Right hindlimb (tissue), 1 donor: ENCODE measurements around the gene NUMA1.

Experiments used
- DNase-seq: peaks from one replicate; pipeline ENCODE4 v3.0.0-alpha.2; 2018

NUMA1 gene

DNA sequence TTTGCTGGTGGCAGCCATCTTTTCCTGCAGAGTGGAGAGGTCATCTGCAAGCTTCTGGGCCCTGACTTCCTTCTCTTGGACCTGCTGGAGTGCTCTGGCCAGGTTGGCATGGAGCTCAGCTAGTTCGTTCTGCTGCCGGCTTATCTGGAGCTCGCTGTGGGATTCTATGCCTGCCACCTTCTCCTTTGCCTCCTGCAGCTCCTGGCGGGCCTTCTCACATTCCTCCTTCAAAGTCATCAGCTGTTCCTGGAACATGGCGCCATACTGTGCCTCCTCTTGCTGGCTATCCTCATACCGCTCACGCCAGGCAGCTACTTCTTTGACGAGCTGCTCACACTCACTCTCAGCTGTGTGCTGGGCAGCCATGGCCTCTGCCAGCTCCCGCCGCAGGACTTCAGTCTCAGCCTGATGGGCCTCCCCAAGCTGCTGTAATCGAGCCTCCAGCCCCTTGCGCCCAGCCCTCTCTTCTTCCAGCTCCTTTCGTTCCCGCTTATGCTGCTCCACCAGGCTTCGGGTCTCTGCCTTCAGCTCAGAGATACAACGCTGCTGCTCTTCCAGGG lies 65.5 kb downstream of the NUMA1 start:
- peak; percentile 19 for DNase-seq

DNA sequence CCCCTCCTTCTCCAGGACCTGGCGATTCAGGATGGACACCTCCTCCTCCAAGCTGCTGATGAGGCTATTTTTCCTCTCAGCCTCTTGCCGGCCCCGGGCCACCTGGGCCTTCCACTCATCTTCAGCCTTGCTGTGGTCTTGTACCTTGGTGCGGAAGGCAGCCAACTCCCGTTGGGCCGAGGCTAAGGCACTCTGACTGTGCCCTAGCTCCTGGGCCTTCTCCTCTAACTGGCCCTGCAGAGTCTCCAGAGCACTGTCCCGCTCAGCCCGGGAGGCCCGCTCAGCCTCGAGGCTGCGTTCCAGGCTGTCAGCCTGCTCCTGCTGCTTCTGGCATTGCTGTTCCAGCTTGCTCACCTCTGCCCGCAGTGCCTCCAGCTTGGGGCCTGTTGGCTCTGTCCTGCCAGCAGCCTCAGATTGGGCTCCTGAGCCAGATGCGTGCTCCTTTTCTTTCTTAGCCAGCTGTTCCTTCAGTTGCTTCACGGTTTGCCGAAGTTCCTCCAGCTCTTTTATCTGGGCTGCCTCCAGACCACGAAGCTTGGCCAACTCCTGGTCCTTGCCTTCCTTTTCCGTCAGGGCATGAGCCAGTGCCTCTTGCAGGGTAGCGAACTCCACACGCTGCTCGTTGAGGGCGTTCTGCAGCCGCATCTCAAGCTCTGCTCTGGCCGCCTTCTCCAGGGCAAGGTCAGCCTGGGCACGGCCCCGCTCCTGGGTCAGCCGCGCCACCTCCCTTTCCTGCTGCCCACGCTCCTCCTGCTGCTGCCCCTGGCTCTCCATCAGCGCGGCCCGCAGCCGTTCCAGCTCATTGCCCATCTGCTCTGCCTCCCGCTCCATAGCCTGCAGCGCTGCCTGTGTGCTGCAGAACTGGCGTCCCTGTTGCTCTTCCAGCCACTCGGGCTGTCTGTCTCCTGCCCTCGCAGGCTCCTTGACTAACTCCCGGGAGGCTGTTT lies 66.3 kb downstream of the NUMA1 start:
- peak; percentile 68 for DNase-seq

DNA sequence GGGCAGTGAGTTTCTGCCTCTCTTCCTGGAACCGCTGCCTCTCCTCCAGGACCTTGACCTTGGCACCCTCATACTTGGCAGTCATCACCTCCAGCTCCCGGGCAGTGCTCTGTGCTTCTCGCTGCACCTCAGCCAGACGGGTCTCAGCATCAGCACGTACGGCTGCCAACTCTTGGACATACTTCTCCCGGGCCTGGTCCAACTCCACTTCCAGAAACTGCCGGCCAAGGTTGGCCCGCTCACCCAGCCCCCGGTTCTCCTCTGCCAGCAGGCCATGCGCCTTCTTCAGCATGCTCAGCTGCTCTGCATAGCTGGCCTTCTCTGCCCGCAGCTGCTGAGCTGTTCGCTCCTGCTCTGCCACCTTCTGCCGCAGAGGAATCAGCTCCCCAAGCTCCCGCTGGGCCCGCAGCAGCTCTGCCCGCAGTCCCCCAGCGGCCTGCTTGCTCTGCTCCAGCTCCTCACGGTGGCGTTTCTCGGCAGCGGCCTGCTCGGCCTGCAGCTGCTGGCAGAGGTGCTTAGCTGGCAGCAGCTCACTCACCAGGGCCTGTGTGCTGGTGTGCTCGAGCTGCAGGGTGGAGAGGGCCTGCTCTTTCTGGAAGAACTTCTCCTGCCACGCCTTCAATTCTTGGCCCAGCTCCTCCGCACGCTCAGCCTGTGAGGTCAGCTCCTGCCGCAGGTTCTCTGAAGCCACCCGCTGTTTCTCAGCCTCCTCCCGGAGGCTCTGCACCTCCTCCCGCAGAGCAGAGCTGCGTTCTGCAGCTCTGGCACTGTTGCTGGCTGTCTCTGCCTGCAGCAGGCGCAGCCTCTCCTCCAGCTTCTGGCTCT lies 67.2 kb downstream of the NUMA1 start:
- DNase-seq = peak; percentile 87

DNA sequence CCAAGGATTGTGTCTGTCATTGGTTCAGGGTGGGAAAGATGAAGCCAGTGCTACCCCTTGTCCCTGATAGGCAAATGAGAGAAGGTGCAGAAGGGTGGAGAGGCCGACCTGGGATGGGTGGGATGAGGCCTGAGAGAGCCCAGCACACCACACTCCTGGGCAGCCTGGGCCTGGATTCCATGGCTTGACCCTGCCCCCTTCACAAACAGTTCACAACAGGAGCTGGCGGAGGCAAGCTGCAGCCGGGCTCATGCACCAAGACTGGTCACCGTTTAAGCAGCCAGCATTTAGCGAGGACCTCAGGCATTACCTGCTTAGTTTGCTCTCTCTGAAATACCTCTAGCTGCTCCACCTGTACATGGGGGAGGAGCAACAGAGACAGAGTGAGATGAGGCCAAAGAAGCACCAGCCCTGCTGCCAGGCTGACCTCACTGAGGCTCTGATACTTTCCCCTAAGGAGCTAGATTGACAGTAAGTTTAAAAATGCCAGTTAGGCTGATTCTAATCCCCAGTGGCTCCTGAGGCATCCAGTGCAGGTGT lies 68.2 kb downstream of the NUMA1 start:
- DNase-seq = peak; percentile 14

DNA sequence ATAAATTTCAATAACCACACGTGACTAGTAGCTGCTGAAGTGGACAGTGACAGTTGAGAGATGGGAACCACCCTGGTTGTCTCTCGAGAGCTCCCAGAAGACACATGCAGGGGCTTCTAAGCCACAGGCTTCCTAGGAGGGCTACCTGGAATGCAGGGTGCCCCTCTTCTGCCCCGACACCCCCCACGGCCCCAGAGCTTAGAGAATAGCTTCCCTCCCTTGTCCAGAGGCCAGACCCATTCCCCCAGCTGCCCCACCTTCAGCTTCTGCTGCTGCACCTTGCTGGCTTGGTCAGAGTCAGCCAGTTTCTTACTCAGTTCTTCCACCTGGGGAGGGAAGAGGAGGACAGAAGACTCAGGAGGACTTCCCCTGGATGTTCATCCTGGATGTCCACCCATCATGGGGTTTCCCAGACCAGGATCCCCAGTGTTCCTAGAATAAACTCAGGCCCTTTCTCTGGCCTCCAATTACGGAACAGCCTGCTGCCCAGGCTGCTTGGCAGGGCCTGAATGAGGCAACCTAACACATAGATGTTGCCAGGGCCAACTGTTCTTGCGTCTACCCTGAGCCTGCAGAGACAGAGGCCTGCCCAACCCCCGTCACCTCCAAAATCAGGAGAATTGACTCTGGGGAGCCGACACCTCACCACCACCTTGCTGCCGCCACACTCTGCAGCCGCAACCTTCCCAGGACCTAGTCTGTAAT lies 69.7 kb downstream of the NUMA1 start:
- DNase-seq = peak; percentile 17

DNA sequence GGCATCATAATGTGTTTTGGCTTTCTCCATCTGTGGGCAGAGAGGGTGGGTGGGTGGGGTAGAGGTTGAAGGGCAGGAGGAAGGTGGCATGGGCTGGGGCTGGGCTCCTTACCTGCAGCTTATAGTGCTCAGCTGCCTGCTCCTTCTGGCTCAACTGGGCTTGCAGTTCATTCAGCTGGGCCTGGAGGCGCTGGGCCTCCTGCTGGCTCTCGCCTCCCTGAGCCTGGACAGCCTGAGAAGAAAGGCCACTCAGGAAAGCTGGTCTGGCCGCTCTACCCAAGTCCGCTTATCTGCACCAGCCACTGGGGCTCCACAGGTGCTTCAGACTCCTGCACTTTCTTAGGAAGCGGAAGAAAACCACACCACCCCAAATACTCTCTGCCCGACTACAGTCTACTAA lies 71.2 kb downstream of the NUMA1 start:
- no peak for DNase-seq

DNA sequence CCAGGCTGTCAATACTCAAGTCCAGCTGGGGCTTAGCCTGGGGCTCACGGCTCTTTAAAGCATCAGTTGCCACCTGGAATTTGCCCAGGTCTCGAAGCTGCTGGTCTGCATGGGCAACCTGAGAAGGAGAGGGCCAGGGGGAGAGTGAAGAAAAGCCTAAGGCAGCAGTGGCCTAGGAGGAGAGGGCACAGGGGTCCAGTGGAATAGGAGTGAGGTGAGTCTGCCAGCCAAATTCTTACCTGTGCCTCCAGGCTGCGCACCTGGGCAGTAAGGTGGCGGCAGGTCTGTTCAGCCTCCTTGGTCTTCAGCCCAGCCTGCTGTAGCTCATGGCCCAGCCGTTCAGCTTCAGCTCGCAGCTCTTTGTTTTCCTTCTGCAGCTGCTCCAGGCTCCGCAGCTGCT lies 71.6 kb downstream of the NUMA1 start:
- no peak for DNase-seq

DNA sequence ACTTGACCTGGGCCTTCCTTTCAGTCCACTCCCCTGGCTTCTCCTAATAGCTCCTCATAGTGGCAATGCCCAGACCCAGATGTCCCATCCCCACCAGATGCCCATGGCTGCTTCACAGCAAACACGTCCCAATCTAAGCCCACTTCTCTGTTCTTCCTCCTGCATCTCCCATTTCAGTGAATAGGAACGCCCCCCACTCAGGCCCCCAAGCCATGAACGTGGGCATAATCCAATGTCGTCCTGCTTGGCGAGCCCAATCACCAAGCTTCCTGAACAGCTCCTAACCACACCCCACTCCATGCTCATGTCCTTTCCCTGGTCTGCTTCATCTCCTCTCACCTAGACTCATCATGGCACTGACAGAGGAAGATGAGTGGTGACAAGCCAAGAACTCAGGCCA lies 72.8 kb downstream of the NUMA1 start:
- DNase-seq = no peak

DNA sequence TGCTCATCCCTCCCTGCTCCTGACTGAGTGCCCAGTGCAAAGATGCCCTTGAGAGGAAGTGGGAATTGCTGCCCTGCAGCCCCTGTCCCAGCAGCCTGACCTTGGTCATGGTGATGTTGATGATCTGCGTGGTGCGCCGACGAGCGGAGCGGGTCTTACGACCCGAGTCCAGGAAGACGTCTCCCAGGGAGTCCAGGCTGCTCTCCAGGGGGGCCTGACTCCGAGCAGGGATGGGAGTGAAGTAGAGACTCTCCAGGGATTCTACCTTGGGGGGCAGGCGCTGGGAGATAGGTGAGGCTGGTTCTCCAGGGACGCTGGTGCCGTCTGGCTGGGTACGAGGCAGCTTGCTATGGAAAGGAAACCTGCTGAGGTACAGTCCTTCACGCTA lies 73.3 kb downstream of the NUMA1 start:
- no peak for DNase-seq

DNA sequence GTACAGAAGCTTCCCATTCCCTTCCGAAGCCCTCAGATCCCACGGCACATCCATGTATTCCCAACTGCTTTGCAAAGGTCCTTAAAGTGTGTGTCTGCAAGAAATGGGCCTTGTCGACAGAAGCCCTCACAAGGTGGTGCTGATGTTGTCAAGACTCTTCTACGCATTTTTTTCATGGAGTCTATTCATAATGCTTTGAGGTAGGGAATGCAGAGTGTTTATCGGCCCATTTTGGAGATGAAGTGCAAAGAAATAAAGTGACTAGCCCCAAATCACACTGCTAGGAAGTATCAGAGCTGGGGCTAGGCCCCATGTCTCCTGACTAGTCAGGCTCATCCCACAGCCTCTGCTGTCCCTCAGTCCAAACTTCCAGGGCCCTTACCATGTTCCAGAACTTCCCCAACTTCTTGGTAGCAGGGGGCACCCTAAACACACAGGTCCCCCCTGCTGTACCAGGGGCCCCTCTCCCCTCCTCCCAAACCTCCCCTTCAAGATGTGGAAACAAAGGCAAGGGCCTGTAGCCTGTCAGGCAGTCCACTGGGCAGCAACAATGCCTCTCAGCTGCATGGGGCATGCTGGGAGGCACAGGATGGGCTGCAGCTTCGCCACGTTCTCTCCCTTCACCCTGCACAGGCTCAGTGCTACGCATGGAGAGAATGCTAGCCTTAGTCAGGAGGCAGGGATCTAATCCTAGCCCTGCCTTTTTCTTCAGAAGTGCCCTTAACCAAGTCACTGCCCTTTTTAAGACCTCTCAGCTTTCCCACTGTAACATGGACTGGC lies 73.8 kb downstream of the NUMA1 start:
- no peak for DNase-seq

DNA sequence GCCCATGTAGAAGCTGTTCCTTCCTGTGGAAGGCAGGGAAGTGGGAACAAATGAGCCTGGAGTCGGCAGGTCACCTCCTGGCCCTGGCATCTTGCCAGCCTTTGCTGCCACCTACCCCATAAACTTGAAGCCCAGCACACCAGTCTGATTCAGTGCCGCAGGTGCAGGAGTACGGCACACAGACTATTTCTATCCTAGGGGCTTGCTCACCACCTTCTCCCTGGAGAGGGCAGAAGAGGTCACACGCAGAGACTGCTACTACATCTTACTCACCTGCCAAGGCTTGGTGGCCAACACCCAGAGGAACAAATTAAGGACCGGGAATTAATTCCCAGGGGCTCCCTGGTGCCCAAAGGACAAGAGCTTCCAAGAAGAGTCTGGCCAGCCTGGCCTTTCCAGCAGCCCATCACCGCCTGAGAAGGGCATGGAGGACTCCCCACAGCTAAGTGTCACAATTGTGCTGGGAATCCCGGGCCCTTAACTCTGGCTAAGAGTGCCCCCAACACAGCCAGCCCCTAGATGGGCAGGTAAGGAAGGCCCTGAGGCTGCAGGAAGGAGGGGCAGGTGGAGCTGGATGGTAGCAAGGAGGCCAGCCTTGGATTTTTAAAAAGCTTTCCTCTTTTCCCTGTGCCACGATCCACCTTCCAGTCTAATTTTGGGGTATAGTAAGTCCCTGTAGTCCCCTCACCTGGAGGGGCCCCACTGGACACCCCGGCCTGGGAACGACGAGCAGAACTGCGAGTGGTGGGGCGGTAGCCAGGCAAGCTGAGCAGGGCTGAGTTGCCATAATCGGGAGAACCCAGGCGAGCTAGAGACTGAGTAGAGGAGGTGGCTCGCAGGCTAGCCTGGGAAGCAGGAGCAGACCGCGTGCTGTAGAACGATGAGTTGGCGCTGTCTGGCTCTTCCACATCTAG lies 74.7 kb downstream of the NUMA1 start:
- DNase-seq = no peak

DNA sequence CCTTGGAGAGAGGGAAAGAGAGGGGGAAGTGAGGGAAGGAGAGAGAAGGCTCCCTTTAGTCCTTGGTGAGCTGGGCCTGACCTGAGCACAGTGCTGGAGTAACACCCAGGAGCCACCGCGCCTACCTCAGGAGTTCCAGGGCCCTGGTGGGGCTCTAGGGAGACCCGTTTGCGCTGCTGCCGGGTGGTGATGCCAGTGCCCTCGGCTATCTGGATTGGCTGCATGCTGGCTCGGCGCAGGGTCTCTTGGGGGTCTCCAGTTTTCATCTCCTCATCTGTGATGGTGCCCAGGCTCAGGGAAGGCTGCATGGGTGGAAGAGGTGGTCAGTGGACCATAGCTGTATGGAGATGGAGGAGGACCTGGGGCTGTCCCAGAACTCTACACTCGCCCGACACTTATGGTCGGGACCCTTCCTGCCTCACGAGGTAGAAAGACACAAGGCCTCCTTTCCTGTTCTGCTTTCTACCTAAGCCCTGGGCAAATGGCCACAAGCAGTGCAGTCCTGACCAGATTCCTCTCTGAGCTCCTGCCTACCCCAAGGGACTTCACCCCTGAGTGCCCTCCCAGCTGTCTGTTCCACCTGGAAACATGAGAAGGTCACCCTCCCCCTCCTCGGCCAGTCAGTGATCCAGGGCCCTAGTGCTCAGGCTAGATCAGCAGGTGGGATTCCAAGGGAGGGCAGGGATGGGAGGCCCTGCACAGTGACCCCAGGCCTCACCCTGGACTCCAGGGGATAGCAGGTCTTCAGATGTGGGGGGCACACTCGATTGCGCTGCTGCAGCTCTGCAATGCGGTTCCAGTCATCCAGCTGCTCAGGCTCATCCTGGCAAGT lies 75.6 kb downstream of the NUMA1 start:
- no peak for DNase-seq

DNA sequence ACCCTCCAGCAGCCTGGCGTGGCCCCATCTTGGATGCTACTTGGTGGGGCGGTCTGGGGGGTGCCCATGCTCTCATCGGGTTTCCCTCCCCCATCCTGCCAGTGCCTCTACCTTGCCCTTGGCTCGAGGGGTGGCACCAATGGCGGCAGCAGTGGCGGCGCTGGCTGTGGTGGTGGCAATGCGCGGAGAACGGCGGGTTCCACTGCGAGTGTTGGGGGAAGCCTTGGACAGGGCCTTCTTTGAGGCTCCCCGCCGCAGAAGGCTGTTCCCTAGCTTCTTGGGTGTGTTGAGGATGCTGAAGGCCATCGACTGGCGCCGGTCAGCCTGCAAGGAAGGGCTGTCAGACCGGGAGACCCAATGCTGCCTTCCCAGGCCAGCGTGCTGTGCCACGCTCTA lies 76.6 kb downstream of the NUMA1 start:
- no peak for DNase-seq

DNA sequence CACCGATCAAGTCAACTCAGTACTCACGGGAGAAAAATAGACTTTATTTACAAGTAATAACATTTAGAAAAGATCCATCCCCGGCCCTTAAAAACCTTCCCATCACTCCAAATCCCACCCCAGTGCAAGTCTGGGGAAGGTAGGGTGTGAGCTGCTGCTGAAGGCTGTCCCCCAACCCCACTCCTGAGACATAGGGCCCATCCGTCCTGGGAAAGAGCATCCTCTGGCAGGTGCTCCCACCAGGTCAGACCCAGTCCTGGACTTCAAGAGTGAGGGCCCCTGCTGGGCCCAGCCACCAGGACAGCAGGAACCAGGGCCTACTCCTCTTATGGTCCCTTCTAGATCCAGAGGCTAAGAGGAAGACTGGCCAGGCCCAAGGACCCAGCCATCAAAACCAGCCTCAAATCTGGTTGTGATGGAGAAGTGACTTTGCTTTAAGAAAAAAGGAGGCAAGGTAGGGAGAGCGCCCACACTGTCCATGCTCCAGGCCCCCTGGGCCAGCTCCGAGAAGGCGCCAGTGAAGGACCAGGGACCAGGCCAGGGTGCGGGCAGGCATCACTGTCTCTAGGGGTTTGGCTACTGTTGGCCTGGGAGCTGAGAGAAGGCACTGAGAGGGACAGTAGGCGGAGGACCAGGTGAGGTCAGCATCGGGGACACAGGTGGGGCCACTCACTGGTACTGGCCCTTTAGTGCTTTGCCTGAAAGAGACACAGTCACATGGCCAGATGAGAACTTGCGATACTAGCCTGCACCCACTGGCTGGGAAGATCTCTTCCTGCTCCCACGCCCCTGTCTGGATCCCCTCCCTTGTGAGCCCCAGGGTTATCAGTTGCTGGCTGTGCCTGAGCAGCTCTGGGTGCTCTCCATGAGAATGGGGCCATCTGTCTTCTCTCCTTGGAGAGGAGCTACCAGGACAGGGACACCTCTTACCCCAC lies 77.2 kb downstream of the NUMA1 start:
- no peak for DNase-seq

DNA sequence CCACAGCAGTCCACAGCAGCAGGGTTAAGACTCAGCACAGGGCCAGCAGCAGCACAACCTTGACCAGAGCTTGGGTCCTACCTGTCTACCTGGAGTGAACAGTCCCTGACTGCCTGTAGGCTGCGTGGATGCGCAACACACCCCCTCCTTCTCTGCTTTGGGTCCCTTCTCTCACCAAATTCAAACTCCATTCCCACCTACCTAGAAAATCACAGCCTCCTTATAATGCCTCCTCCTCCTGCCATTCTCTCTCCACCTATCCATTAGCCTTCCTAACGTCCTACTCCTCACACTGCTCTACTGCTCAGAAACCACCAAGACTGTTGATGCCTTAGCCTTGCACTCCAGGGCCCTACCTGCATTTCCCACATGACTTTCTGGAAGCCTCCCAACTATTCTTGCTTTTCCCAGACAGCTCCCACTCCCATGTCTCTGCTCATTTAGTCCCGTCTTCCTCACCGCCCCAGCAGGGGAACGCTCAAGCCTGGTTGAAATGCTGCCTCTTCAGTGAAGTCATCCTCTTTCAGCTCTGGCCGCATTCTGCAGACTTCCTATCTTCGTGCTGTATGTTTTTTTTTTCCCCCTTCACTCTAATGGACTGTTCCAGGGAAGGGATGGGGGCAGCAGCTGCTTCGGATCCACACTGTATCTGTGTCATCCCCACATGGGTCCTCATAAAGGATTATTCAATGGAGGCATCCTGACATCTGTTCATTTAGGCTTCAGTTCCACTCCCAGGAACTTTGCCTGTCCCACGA lies 78.3 kb downstream of the NUMA1 start:
- peak; percentile 65 for DNase-seq

DNA sequence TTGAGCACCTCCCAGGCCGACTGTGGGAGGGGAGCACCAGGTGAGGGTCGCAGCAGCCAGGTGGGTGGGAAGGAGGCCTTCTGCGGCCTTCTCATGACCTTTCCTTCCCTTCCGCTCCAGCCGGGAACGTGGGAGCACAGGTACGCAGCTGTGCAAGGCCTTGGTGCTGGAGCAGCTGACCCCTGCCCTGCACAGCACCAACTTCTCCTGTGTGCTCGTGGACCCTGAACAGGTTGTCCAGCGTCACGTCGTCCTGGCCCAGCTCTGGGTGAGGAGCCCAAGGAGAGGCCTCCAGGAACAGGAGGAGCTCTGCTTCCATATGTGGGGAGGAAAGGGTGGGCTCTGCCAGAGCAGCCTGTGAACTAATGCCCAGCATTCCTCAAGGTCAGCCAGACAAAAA lies 79.1 kb downstream of the NUMA1 start:
- DNase-seq = no peak

DNA sequence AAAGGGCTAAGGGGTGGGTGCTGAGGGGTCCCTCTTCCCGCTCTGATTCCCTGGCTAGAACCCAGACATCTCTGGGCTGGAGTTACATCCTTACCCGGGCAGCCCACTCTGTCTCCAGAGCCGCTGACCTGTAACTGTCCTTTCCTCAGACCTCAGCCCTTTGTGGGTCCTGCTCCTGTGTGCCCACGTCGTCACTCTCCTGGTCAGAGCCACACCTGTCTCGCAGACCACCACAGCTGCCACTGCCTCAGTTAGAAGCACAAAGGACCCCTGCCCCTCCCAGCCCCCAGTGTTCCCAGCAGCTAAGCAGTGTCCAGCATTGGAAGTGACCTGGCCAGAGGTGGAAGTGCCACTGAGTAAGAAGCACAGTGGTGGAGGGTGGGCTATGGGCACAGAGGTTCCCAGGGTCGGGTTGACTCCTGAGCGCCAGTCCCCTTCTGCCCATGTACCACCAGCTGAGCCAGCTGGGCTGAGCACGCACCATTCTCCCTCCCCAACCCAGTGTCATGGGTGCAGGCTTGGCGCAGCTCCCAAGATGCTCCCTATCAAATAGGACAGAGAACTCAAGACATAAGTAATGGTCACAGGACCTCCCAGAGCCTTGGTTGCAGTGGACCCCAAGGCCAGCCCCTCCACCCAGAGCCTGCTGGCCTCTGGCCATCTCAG lies 80.0 kb downstream of the NUMA1 start:
- DNase-seq = peak; percentile 36
